ENCODE results near the gene PDGFB.

Gene PDGFB

GRCh38 chr22:39176143-39176713, 68.6 kb downstream of the PDGFB start:
- DNase-seq (ENCODE audit: low read depth in 2 of 2), result no peak

GRCh38 chr22:39175353-39176142, 69.2 kb downstream of the PDGFB start:
- no peak for DNase-seq (ENCODE audit: low read depth in 2 of 2)

GRCh38 chr22:39174498-39175352, 70.1 kb downstream of the PDGFB start:
- peak; percentile 49 to 58 for DNase-seq (ENCODE audit: low read depth in 2 of 2)

GRCh38 chr22:39173787-39174497, 70.8 kb downstream of the PDGFB start:
- peak; percentile 23 to 32 for DNase-seq (ENCODE audit: low read depth in 2 of 2)

Measured in stimulated activated CD8-positive, alpha-beta memory T cell treated with anti-CD3 and anti-CD28 coated beads, Interleukin-7, amount 100 ng/mL, for 1 hour (primary cell).